ENCODE measurements around the gene DBI.

- TF ChIP-seq CTCF (IDR thresholded peaks at IDR 0.05), result no peak
- TF ChIP-seq POLR2A (IDR thresholded peaks at IDR 0.05), result no peak
These were observed 49.6 kb downstream of the DBI start for GRCh38 chr2:119416299-119416923.

Data from thyroid gland (tissue), 4 donors.